GM21723 (cell line): ENCODE measurements around the gene LDLRAD4.

ENCODE experiments used
- ATAC-seq: cut with Tn5 transposase; IDR thresholded peaks from one replicate; pipeline ENCODE4 v1.9.1; 2021; ENCODE audit warnings: mild to moderate bottlenecking, moderate library complexity; ENCODE audit not compliant: unreplicated experiment

Gene LDLRAD4

GRCh38 chr18:13280070-13280795 lies 61.7 kb downstream of the LDLRAD4 start:
- no peak for ATAC-seq

DNA sequence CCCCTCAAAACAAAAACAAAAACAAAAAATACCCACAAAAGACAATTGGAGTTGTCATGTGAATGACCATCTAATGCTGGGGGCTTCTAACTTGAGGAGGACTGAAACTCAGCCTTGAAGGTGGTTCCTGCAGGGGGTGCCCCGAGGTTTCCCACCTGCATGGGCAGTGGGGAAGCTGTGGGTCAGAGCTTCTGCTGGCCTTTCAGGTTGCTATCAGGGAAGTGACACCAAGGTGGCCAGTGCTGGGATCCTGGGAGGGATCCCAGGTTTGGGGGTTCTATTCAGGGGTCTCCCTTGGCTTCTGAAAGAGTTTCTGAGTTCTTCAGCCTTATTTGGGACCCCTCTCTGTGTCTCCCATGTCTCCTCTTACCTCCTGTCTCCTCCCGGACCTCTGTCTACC lies 62.8 kb downstream of the LDLRAD4 start:
- no peak for ATAC-seq

DNA sequence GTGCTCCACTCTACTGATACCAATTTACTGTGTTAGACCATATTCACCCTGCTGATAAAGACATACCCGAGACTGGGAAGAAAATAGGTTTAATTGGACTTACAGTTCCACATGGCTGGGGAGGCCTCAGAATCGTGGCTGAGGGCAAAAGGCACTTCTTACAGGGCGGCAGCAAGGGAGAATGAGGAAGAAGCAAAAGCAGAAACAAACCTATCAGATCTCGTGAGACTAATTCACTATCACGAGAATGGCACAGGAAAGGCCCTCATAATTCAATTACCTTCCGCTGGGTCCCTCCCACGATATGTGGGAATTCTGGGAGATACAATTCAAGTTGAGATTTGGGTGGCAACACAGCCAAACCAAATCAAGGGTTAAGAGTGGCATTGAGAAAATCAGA lies 65.2 kb downstream of the LDLRAD4 start:
- no peak for ATAC-seq

- no peak for ATAC-seq
Measured at GRCh38 chr18:13284330-13285027, 65.9 kb downstream of the LDLRAD4 start.

DNA sequence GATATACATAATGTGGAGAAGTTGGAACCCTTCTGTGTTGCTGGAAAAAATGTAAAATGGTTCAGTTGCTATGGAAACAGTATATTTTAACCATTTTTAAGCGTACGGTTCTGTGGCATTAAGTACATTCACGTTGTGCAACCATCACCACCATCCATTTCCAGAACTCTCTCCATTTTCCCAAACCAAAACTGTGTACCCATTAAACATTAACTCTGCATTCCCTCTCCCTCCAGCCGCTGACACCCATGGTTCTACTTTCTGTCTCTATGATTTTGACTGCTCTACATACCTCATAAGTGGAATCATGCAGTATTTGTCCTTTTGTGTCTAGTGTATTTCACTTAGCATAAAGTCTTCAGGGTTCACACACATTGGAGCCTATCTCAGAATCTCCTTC lies 67.3 kb downstream of the LDLRAD4 start:
- ATAC-seq = no peak

- ATAC-seq = no peak
Measured at GRCh38 chr18:13286456-13287125, 68.0 kb downstream of the LDLRAD4 start.

DNA sequence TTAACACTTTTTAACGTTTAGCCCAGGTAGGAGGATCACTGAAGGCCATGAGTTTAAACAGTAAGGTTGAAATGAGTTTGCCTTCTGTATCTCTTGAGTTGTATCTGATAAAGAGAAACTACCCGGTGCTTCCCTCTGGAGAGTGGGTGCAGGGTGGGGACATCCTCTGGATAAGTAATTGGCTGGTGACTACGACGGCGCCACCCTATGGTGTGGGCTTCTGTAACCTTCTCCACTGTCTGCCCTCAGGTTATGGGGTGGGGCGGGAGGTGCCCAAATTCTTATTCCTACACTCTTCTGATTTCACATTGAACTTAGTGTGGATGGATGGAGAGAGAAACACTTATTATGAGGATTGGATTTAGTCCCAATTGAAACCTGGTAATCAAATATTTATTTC lies 68.8 kb downstream of the LDLRAD4 start:
- ATAC-seq = no peak

GRCh38 chr18:13288509-13289133 lies 70.1 kb downstream of the LDLRAD4 start:
- no peak for ATAC-seq

- ATAC-seq = no peak
Measured at GRCh38 chr18:13289481-13290205, 71.1 kb downstream of the LDLRAD4 start.

- ATAC-seq = no peak
Measured at GRCh38 chr18:13290856-13291271, 72.3 kb downstream of the LDLRAD4 start.

- ATAC-seq = no peak
Measured at GRCh38 chr18:13291299-13291698, 72.7 kb downstream of the LDLRAD4 start.

DNA sequence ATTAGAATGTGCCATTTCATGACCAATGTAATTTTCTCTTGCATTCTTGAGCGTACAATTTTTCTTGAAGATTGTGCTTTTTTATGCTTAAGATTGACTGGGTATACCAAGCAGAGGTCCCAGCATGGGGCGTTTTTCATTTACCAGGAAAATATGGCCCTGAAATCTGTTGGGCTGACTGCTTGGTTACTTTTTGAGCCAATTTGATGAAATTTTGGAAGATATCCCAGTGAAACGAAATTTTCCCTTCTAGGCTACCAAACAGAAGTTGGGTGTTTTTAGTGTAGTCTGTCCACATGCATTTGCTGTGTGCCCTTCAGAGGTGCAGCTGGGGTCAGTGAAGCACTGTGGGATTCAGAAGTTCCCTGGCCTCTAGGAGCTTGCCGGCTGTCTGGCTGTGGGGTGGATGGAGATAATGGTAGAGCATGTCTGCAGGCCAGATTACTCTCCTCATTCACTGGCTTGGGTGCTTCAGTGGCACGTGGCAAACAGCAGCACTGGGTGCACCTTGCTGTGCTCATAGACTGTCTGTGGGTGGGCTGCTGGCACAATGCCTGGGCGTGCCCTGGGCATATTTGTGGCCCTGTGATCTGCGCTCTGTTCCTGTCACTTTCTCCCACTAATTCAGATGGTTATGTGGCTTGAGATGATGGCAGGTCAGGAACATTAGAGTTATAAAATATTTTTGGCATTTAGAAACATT lies 73.3 kb downstream of the LDLRAD4 start:
- ATAC-seq = no peak

- ATAC-seq = no peak
Measured at GRCh38 chr18:13292736-13293135, 74.2 kb downstream of the LDLRAD4 start.

DNA sequence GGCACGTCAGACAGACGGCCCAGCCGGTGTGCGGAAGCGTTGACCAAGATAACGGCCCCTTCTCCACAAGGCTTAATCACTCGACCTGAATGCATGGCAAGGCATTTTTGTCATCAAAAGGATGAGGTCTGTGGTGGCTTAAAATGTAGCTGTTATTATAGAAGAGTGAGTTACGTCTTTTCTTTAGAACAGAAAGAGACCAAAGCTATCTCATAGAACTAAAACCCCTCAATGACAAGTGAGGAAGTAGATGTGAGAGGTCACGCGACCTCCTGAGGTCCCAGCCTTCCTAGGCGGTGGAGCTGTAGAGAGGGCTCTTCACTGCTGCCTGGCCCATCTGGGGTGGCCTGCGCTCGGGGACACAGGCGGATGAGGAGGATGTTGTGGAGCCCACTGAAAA lies 75.7 kb downstream of the LDLRAD4 start:
- no peak for ATAC-seq

DNA sequence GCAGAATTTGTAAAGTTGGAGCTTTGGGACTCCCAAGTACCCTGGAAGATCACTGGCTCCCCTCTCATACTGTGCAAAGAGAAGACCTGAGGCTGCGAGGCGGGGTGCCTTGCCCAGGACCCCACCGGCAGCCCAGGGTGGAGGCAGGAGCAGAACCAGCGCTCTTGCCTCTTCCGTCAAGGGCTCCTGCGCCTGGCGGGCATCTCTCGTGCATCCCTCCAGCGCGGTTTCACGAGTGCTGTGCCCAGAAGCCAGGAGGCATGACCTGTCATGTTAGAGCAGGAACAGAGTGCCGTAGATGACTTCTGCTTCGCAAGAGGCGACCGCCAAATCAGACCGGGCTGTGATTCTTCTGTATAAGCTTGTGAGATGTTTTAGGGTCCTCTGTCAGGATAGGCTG lies 77.3 kb downstream of the LDLRAD4 start:
- ATAC-seq = no peak

DNA sequence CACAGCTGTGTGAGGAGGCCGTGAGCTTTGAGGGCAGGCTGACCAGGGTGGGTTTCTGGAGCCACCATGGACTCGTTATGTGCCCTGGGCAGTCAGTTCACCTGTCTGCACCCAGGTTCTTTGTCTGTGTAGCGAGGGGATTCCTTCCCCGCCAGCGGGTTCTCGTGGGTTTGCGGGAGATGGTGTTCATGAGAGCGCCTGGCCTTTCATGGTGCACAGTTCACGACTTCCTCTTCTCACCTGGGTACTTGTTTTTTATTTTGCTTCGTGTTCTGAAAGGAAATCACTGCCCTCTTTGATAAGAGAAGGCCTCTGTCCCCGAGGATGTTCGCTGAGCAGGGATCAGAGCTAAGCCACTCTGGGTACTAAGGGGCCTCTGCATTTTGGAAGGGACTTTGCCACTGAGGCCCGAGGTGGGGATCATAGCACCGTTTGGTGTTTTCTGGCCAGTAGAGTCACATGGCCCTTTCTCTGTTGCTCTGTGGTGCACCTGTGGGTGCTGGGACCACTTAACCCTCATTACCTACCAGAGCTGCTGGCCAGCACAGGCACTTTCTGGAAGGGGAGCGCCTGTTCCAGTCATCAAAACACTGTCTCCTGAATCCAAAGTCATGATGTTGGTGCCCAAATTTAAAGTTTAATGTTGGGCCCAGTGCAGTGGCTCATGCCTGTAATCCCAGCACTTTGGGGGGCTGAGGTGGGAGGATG lies 78.5 kb downstream of the LDLRAD4 start:
- ATAC-seq = no peak

GRCh38 chr18:13298262-13298661 lies 79.7 kb downstream of the LDLRAD4 start:
- no peak for ATAC-seq

DNA sequence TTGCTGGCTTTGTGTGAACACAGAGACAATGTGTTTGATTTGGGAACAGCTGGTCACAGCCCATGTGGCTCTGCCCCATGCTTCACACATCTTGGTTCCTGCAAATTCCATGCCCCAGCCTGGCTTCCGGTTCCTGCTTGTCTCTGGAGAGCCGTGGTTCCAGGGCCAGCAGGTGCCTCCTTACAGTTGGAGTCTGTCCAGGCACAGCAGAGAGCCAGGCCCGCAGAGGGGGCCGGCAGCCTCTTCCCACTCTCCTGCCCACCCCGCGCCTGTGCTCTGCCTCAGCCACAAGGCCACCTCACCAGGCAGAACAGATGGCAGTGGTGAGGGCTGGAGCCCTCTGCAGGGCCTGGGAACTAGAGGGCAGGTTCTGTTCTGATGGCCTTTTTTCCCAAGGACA lies 81.5 kb downstream of the LDLRAD4 start:
- ATAC-seq = no peak

GRCh38 chr18:13300796-13301195 lies 82.2 kb downstream of the LDLRAD4 start:
- ATAC-seq = no peak

GRCh38 chr18:13302040-13302439 lies 83.5 kb downstream of the LDLRAD4 start:
- no peak for ATAC-seq
